LNCaP clone FGC (cell line): ENCODE measurements around the gene RASL11B.
A peak's percentile ranks its signal among the peaks of the same experiment; 100 is the strongest.

Source experiments
- DNase-seq: peaks from one replicate; pipeline ENCODE4 v3.0.0-alpha.2; 2011; ENCODE audit warnings: low read depth
- H3K4me3 ChIP-seq: 2 replicates; pipeline ENCODE4 v1.5.1; 2011; ENCODE audit warnings: mild to moderate bottlenecking, low read depth, low read length, control low read depth
- TF ChIP-seq, protein P1 (sequence below): IDR thresholded peaks from 2 replicates; pipeline ENCODE4 v1.5.1; 2012; ENCODE audit warnings: mild to moderate bottlenecking; ENCODE audit not compliant: control insufficient read depth, insufficient read depth; ENCODE audit errors: extremely low read depth

RASL11B gene

DNA sequence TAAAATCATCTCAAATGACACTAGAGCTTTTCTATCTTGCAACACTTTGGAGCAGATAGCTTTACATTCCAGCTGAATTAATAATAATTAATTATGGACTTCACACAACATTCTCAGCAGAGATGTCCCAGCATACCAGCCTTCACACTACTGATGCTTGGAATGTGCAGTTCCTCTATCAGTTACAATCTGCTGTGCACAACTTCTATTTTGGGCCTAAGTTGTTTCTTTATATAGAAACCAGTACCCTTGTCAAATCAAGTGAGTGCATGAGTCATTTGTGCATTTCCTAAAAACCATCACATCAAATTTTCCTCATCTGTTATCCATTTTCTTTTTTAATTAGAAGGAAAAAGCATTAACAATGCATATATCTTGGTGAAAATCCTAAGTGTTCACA is 8.8 kb upstream of the RASL11B start:
- no peak overlapping the region for H3K4me3 ChIP-seq
- DNase-seq: no peak
- TF ChIP-seq, protein P1, sequence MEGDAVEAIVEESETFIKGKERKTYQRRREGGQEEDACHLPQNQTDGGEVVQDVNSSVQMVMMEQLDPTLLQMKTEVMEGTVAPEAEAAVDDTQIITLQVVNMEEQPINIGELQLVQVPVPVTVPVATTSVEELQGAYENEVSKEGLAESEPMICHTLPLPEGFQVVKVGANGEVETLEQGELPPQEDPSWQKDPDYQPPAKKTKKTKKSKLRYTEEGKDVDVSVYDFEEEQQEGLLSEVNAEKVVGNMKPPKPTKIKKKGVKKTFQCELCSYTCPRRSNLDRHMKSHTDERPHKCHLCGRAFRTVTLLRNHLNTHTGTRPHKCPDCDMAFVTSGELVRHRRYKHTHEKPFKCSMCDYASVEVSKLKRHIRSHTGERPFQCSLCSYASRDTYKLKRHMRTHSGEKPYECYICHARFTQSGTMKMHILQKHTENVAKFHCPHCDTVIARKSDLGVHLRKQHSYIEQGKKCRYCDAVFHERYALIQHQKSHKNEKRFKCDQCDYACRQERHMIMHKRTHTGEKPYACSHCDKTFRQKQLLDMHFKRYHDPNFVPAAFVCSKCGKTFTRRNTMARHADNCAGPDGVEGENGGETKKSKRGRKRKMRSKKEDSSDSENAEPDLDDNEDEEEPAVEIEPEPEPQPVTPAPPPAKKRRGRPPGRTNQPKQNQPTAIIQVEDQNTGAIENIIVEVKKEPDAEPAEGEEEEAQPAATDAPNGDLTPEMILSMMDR: no peak

DNA sequence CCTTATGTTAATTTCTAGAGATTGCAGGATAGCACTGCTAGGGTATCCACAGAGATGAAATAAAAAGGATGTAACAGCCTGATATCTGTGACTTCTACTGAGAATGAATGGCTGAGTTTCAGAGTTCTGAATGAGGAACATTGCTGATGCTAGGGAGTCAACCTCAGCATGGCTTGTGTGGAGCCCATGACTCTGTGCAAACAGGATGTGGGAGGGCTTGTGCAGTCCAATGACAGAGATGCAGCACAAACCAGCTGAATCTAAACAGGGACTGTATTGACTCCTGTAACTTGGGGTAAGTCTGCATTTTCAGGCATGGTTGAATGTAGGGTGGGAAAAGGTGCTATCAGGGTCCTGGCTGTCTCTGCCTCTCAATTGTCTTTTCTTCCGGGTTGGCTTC is 5.3 kb upstream of the RASL11B start:
- no peak overlapping the region for H3K4me3 ChIP-seq
- DNase-seq: no peak
- TF ChIP-seq, protein P1: no peak

DNA sequence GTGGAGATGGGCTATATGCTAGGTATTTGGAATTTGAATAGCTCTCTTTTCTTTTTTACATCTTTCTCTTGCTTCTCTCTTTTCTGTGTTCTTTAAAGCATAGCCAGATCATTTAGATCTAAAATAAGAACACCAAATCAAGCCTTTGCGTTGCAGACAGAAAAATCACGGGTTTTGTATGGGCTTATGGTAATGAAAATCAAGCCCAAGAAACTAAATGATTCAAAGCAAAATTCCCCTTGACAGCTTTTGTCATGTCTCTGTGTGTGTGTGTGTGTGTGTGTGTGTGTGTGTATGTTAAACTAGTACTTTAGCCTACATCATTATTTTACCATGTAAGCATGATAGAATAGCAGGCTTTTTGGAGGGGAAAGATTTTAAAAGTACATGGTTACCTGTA is 1.8 kb upstream of the RASL11B start:
- DNase-seq: no peak
- TF ChIP-seq, protein P1: no peak
- H3K4me3 ChIP-seq: no peak overlapping the region

DNA sequence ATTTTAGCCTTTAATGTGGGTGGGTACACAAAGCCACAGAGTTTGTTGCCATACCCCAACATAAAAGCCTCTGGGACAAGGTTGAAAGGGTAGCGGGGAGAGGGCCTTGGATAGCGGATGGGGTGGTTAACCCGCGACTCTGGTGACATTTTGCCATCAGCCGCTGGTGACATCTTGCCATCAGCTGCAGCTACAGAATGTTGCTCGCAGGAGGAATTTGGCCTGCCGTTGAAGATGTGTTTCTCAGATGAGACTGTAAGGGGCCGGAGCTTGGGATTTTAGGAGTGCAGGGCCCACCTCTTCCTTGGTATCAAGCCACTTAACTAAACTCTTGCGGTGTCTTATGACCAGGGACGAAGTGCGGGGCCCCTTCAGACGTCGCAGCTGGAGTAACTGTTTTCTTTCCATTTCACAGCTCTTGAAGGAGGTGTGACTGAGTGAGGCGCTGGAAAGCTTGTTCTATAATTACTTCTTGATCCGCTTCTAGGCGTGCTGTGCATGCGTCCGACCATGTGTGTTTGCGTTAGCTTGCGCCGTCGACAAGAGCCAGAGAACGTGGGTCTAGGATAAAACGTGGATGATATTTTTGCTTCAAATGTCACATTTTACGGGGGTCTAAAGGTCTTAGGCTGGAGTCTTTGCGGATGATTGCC is 820 bp upstream of the RASL11B start:
- TF ChIP-seq, protein P1: no peak
- DNase-seq: no peak
- H3K4me3 ChIP-seq: peak overlapping the region; percentile 56

DNA sequence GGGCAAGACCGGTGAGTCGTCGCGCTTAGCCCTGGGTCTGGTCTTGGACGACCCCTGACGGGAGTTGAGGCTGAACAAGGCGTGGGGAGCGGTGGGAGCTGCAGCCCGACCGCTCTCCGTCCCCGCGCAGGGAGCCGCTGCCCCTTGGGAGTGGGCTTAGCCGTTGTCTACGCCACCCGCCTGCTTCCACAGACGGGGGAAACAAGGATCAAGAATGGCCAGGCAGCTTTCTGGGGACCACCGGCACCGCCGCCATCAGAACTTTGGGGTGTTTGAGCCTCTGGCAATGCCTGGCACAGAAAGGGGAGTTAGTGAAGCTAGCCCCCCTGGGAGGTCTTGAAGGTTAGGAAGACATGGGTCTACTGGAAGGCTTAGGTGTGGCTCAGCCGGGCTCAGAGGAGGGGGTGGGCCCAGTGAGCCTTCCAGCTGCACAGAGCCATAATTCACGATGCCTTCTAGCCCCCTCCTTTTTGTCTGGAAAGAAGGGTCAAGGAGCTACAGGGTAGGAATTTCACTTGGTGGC is 583 bp downstream of the RASL11B start:
- DNase-seq: no peak
- TF ChIP-seq, protein P1: no peak
- peak overlapping the region; percentile 56 for H3K4me3 ChIP-seq

DNA sequence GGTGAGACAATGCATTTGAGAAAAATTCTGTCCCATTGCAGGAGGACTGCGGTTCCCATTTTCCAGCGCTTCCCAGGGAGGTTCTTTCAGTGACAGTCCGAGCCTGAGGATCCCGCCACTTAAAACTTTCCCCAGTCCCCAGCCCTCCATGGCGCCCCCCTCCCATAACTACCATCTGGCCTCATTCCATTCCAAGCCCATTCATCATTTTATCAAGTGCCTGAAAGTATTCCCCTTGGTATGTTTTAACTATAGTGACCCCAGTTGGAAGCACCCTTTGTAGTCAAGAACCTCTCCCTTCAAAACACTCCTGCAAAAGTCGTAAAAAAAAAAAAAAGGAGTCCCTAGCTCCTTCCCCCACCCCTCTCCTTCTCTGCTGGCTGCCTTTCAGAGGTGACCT is 1.2 kb downstream of the RASL11B start:
- TF ChIP-seq, protein P1: no peak
- DNase-seq: no peak
- H3K4me3 ChIP-seq: no peak overlapping the region

DNA sequence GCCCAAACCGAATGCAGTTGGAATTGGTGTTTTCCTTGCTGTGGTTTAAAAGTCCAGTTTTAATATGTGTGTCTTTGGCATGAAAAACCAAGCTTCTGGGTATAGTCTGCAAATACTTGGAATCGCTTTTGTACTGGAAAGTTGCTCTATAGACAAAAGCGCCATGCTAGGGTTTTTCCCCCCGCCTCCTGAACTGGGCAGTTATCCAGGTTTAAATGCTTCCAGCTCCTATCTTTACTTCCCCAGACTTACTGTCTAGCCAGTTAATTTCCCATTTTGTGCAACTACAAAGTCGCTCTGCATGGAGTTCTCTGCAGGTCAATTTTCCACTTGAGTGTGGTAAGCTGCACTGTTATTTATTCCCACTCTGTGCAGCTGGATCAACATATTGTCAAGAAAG is 2.7 kb downstream of the RASL11B start:
- DNase-seq: no peak
- TF ChIP-seq, protein P1: no peak
- no peak overlapping the region for H3K4me3 ChIP-seq
